Stimulated activated CD8-positive, alpha-beta memory T cell treated with anti-CD3 and anti-CD28 coated beads, Interleukin-7, amount 100 ng/mL, for 1 hour (primary cell): Measurements from ENCODE around the gene SURF2.
A peak's percentile ranks its signal among the peaks of the same experiment; 100 is the strongest.

ENCODE experiments used
- DNase-seq, 2 donors: peaks; one replicate each; pipeline ENCODE4 v3.0.0-alpha.2; 2020; ENCODE audit warnings: low read depth in 2 of 2

SURF2 gene

DNA sequence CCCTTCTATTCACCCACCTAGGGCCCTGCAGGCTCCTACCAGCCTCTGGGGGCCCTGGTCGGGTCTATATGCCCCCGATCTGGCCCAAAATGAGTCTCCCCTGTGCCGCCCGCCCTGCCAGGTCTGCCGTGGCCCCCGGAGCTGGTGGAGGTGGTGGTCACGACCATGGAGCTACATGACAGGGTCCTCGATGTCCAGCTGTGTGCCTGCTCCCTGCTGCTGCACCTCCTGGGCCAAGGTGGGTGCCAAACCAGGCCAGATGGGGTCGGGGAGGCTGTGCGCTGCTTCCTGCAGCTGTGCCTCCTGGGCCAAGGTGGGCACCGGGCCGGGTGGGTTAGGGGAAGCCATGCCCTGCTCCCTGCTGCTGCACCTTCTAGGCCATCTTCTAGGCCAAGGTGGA is 43.9 kb downstream of the SURF2 start:
- DNase-seq: no peak

DNA sequence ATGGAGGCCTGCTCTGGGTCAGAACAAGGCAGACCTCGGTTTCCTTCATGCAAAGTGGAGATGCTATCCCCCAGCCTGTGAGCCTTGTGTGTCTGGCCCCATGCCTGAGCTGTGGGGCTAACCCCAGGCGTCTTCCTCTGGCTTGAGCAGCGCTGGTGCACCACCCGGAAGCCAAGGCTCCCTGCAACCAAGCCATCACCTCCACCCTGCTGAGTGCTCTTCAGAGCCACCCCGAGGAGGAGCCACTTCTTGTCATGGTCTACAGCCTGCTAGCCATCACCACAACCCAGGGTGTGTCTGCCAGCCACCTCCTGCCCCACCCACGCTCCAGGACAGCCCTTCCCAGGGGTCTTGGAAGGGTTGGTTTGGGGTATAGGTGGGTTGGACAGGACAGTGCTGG is 45.2 kb downstream of the SURF2 start:
- no peak for DNase-seq

DNA sequence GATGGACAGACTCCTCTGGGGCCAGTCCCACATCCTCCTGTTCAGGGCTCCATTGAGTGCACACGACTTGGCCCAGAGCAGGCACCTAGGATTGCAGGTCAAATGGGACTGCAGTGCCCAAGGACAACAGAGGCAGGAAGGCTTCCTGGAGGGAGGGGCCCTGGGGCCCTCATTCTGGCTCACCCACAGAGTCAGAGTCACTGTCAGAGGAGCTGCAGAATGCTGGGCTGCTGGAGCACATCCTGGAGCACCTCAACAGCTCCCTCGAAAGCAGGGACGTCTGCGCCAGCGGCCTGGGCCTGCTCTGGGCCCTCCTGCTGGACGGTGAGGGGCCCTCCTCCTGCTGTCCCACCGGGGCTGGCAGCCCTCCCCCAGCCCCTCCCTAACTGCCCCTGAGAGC is 46.3 kb downstream of the SURF2 start:
- DNase-seq: no peak

DNA sequence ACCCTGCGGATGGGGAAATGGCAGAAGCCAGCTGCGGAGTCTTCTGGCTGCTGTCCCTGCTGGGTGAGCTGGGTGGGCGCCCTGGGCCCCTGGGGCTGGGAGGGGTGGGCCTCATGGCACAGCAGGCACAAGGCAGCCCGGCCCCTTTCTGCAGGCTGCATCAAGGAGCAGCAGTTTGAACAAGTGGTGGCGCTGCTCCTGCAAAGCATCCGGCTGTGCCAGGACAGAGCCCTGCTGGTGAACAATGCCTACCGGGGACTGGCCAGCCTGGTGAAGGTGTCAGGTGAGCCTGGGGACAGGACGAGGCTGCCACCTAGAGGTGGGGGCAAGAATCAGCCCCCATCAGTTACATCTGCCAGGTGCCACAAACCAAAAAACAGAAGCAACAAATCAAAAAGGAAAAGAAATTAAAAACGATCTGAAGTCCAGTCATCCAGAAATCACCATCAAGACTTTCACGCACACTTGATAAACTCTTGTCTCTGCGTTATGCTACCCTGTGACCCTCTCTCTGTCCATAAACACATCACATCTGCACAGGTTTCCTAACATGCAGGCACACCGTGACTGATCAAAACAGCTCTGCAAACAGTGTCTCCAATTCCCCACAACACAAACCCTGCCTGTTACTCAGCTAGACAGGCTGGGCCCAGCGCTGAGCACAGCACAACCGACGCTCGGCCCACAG is 47.6 kb downstream of the SURF2 start:
- DNase-seq: peak; percentile 16 to 39

DNA sequence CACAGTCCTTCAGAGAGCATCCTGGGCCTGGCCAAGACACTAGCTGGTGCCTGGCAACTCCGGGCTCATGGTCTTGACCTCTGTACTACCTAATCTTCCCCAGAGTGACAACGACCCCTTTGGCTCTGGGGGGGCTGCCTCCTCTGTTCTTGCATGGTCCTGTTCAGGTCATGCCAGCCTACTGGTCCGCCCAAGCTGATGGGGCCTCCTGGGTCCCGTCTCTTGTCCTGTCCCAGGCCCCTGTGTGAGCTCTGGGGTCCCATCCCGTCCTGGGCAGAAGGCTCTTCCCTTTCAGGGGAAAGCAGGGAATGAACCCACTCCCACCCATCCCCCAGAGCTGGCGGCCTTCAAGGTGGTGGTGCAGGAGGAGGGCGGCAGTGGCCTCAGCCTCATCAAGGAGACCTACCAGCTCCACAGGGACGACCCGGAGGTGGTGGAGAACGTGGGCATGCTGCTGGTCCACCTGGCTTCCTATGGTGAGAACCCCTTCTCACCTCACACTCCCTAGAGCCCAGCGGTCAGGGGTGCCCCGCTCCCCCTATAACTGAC is 48.2 kb downstream of the SURF2 start:
- DNase-seq: no peak

DNA sequence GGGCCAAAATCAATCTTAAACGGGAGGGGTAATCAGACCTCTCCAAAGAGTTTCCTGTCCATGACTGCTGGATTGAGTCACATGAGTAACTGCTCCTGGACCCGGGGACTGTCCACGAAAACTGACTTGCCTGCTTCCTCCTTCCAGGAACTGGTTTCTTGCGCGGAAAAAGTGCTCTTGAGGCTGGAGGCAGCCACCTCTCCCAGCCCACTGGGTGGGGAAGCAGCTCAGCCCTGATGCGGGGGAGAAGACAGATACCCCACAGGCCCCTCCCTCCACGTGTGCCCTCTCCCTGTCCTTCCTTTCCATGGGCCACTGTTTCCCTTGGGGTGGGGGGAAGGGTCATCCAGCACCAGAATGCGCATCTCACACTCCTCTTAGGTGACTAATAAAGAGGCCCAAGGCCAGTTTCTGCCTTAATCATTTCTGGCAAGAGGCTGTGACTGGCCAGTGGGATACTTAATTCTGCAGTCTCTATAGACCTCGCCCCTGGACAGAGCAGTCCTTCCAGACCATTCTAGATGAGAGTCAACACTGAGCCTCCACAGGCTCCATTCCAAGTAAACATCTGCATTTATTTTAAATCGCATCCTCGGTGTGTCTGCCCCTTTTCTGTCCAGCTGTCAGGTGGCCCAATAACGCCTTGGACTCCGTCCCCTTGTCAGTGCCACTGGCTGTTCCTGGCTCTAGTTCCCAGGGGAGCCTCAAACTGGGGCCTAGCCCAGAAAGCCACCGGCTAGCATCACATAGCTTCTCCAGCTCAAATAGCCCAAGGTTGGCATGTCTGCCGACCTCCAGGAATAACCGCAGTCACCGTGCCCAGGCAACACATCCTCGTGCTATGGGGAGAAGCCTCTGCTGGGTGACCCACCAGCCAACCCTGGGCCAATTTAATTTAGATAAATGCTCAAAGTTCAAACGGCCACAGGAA is 49.4 kb downstream of the SURF2 start:
- DNase-seq: no peak

DNA sequence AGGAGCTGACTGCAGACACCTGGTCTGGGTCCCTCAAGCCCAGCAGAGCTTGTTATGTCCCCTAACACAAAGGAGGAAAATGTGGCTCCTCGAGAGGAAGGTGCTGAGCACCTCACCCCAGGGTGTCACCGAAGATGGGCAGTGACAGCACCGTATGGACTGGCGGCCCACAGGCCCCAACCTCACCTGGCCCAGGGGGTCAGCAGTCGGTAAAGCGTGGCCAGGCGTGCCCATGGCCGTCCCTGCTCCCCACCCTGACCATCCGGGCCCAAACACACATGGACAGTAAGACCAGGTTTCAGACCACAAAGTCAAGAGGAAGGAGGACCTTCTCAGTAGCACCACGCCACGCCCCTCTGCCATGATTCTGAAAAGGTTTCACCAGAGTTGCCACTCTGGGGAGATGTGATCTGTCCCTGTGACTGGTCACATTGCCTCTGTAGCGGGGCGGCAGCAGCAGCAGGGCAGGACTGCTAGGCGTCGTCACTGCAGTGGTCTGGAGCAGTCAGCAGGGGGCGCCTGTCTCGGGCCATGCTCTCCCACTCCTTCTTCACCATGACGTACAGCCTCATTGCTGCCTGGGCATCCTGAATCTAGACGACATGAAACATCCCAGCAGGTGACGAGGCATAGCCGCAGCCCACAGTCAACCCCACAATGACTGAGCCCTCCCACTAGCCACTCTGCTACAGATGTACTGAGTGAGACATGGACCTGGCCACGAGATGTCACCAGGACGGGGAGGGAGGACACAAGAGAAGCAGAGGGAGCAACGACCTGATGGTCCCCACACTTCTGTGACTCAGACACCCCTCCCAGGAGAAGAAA is 50.3 kb downstream of the SURF2 start:
- peak; percentile 55 to 63 for DNase-seq

DNA sequence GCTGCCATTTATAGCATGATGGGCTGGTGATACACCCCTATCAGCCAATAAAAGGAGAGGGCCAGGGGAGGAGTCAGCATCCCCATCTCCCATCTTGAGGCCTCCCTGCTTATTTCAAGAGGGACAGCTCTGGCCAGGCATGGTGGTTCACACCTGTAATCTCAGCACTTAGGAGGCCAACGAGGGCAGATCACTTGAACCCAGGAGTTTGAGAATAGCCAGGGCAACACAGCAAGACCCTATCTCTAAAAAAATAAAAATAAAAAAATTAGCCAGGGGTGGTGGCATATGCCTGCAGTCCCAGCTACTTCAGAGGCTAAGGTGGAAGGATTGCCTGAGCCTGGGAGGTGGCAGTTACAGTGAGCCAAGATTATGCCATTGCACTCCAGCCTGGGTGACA is 51.7 kb downstream of the SURF2 start:
- DNase-seq: no peak
